Measurements from ENCODE around the gene RAE1. TPM values are rescaled to one million over a fixed set of nuclear protein-coding genes. Genes with fewer than 3 reads are reported as not detected.

Gene RAE1
- total RNA-seq, 1 experiment from 2014 or later: 31.3 TPM

GRCh38 chr20:57353351-57353750, 2.3 kb downstream of the RAE1 start (continued):
- TF ChIP-seq ATF2 (CRISPR knock-in tag; IDR thresholded peaks at IDR 0.05; ENCODE audit: borderline replicate concordance, low read depth) (no peak), SMAD4 (CRISPR knock-in tag; IDR thresholded peaks at IDR 0.05) (no peak), NFYB (CRISPR knock-in tag; conservative IDR thresholded peaks at IDR 0.05; ENCODE audit: low read depth) (no peak), NFE2L1 (CRISPR knock-in tag; IDR thresholded peaks at IDR 0.05) (no peak)

GRCh38 chr20:57361517-57361916, 10.5 kb downstream of the RAE1 start:
- H3K27me3 Mint-ChIP-seq (ENCODE audit: low read depth): no peaks in the 10 kb centered on the region
- peaks cover 23% of the 10 kb centered on the region for H3K36me3 Mint-ChIP-seq
- H3K9me3 Mint-ChIP-seq: peaks cover 5% of the 10 kb centered on the region
- H3K4me3 Mint-ChIP-seq: no peak overlapping the region
- TF ChIP-seq USF2 (CRISPR knock-in tag; IDR thresholded peaks at IDR 0.05) (no peak), ATF2 (CRISPR knock-in tag; IDR thresholded peaks at IDR 0.05; ENCODE audit: borderline replicate concordance, low read depth) (no peak), CBFB (CRISPR knock-in tag; IDR thresholded peaks at IDR 0.05; ENCODE audit: low read depth) (no peak), TEAD4 (CRISPR knock-in tag; IDR thresholded peaks at IDR 0.05) (no peak), NFE2L1 (CRISPR knock-in tag; IDR thresholded peaks at IDR 0.05) (no peak), PRRX2 (CRISPR knock-in tag; IDR thresholded peaks at IDR 0.05) (no peak)
- ChIA-PET POLR2A (no interaction called here), CTCF (no interaction called here)
- ATAC-seq: no peak
- DNase-seq (ENCODE audit: low spot score): no peak
- H3K4me1 Mint-ChIP-seq: no peaks in the 10 kb centered on the region
- no peak overlapping the region for H3K27ac Mint-ChIP-seq

- Mint-ChIP-seq H3K9me3 (peaks cover 5% of the 10 kb centered on the region), H3K36me3 (peaks cover 47% of the 10 kb centered on the region)
These were observed 13.4 kb downstream of the RAE1 start for GRCh38 chr20:57364451-57364850.

GRCh38 chr20:57369596-57369995, 18.5 kb downstream of the RAE1 start:
- CTCF ChIA-PET: interaction anchor here (0.6 kb wide), 1 partner anchor 70 kb away, joined by 3 read pairs; no protein-coding TSS in a partner anchor
- ATAC-seq (no peak), DNase-seq (ENCODE audit: low spot score) (no peak)
- H3K4me3 Mint-ChIP-seq: no peak overlapping the region
- H3K27ac Mint-ChIP-seq: no peak overlapping the region
- H3K27me3 Mint-ChIP-seq (ENCODE audit: low read depth): no peaks in the 10 kb centered on the region
- no peaks in the 10 kb centered on the region for H3K9me3 Mint-ChIP-seq
- TF ChIP-seq ATF6 (CRISPR knock-in tag; IDR thresholded peaks at IDR 0.05) (no peak), JAZF1 (CRISPR knock-in tag; IDR thresholded peaks at IDR 0.05) (no peak), STAT6 (CRISPR knock-in tag; conservative IDR thresholded peaks at IDR 0.05; ENCODE audit: low read depth) (no peak), HMGXB4 (CRISPR knock-in tag; IDR thresholded peaks at IDR 0.05) (no peak)
- POLR2A ChIA-PET: no interaction called here
- H3K36me3 Mint-ChIP-seq: peaks cover 78% of the 10 kb centered on the region
- H3K4me1 Mint-ChIP-seq: peaks cover 10% of the 10 kb centered on the region

More at GRCh38 chr20:57364451-57364850, 13.4 kb downstream of the RAE1 start:
- Mint-ChIP-seq H3K27ac (no peak overlapping the region), H3K4me3 (no peak overlapping the region), H3K27me3 (ENCODE audit: low read depth) (no peaks in the 10 kb centered on the region), H3K4me1 (no peaks in the 10 kb centered on the region)
- ChIA-PET POLR2A (no interaction called here), CTCF (no interaction called here)
- DNase-seq (ENCODE audit: low spot score) (no peak), ATAC-seq (no peak)
- TF ChIP-seq ZNF423 (CRISPR knock-in tag; IDR thresholded peaks at IDR 0.05) (no peak), MLX (CRISPR knock-in tag; IDR thresholded peaks at IDR 0.05) (no peak)

Data from WTC11 (cell line).